Adrenal gland (tissue), 12 donors: ENCODE data around the gene KIF22. TPM values are rescaled to one million over a fixed set of nuclear protein-coding genes. Genes with fewer than 3 reads are reported as not detected.
A peak's percentile ranks its signal among the peaks of the same experiment; 100 is the strongest.
"Not testable (repeated sequence)": the region's sequence is repeated elsewhere in the genome, so short reads cannot be mapped to it uniquely, and the experiment has no call there.

ENCODE experiments used
- DNase-seq, 7 donors: peaks; one replicate each; pipeline ENCODE4 v3.0.0-alpha.2; 2019 to 2020
- H3K27ac ChIP-seq, 5 donors: fragments of 200-600 bp; sonication (generic) in 4 of 5; 1 replicate in 3 of 5; 2 replicates in 2 of 5; pipeline versions ENCODE4 v1.5.1 to v1.8.0; 2016 to 2020; ENCODE audit warnings: mild to moderate bottlenecking in 1 of 5
- H3K27me3 ChIP-seq: fragments of 200-600 bp; 2 replicates; pipeline ENCODE4 v1.8.0; 2021
- H3K36me3 ChIP-seq, 2 donors: fragments of 200-600 bp; replicated peaks in 1 of 2; 1 replicate in 1 of 2; 2 replicates in 1 of 2; pipeline versions ENCODE4 v1.5.1 to v1.8.0; 2018 to 2022
- H3K4me1 ChIP-seq, 2 donors: fragments of 200-600 bp; replicated peaks in 1 of 2; 1 replicate in 1 of 2; 2 replicates in 1 of 2; pipeline versions ENCODE4 v1.5.1 to v1.8.0; 2018 to 2021
- H3K4me3 ChIP-seq, 4 donors: fragments of 200-600 bp; sonication (generic) in 3 of 4; one replicate each; pipeline ENCODE4 v1.5.1; 2016 to 2018
- H3K9me3 ChIP-seq, 3 donors: fragments of 200-600 bp; sonication (generic) in 1 of 3; replicated peaks in 1 of 3; 1 replicate in 2 of 3; 2 replicates in 1 of 3; pipeline versions ENCODE4 v1.5.1 to v1.8.0; 2016 to 2021
- POLR2A ChIP-seq, 2 donors: fragments of 450-650 bp; IDR thresholded peaks; one replicate each; pipeline ENCODE4 v1.6.1; 2017; ENCODE audit warnings: antibody characterized with exemption in 2 of 2, mild to moderate bottlenecking in 2 of 2, moderate library complexity in 1 of 2
- WGBS, 4 donors: extraction: QIAGEN DNeasy Blood & Tissue Kit in 2 of 4; methylation state at CpG; one replicate each; pipeline versions ENCODE4 v1.1.5 to v1.1.7; 2013 to 2017; 5-methylcytosine and 5-hydroxymethylcytosine counted together
- intact Hi-C, 2 donors: fragments of 100-400 bp; cut with DNase I; formaldehyde crosslinking; loops; one replicate each; pipeline versions ENCODE4 v1.14.1 to v1.15.0; 2022 to 2023
- polyA plus RNA-seq, 3 donors: library from polyadenylated mRNA; stranded (reverse); fragments of 200-250 nt in 2 of 3; fragments of 350-450 nt in 1 of 3; fragmentation: Illumina TruSeq in 1 of 3; extraction: RNeasy Lipid Tissue Mini Kit (QIAGEN cat#74804) in 1 of 3; gene quantifications; one replicate each; pipeline ENCODE4 v1.2.3, GENCODE V29; 2013 to 2014
- total RNA-seq, 9 donors: library from RNA; depleted of rRNA in 4 of 9; stranded (reverse); fragments of >200 nt in 4 of 9; fragments of 120-200 nt in 1 of 9; fragmentation: NEBNext Ultra II Directional in 1 of 9; extraction: Animal tissue kit (Norgen Biotek cat#: 25700) in 1 of 9; gene quantifications; one replicate each; pipeline versions ENCODE4 v1.1.0 to v1.2.4, GENCODE V29; 2013 to 2023
- TF ChIP-seq, protein P1 (sequence below), 6 experiments: fragments of 450-650 bp in 4 of 6; fragments of 200-600 bp in 2 of 6; sonication (generic) in 1 of 6; IDR thresholded peaks; 1 replicate in 5 of 6; 2 replicates in 1 of 6; pipeline versions ENCODE4 v1.5.1 to v1.8.0; 2016 to 2021; ENCODE audit warnings: antibody characterized with exemption in 6 of 6, mild to moderate bottlenecking in 2 of 6, moderate library complexity in 1 of 6
- donor health status: healthy with polysubstance abuse.
- donor health status: Bipolar disorder and iron deficiency.
- donor health status: DM: yes; HTN: yes; CAD: no.
- donor health status: DM: no; HTN: no; CAD: no.
- donor health status: DM: no; HTN: no; CAD: no.
- donor health status: DM: yes; HTN: yes; CAD: no.

The KIF22 gene
- total and polyA plus RNA-seq, 12 donors: 8.8 to 127 (median 19.7) TPM

DNA sequence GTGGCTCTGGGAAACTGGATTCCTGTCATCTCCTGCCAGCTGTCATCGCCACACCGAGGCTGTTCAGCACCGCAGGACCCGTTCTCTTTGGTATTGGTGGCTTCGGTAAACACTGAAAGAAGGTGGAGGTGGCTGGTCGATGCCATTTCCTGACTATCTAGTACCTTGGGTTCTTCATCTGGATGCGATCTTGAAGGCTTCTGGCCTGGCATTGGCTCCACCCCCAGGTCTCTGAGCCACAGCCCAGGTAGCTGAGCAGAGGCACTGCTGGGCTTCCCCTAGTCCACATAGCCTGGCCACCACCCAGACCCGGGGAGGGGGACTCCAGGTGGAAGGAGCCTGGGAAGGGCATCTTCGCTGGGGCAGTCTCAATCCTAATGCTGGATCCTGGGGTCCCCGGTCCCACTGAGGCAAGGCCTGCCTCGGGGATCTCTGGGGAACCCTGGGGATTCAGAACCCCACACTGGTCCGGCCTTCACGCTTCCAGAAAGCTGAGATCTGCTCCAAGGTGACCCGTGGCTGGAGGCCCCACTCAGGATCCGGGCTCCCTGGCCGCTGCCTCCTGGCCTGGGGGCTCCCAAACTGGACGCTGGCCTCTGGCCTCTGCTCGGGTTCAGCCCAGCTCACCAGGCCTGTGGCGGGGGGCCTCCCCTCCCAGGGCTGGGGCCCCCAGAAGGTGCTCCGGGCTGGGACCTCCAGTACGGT, 46.6 kb upstream of the KIF22 start:
- 73 to 84% (median 83%) methylated on average over 8 to 21 of the region's 21 CpGs for WGBS, 4 donors
- intact Hi-C loops: no loop called here
- Histone ChIP-seq H3K27me3 (no peaks in the 10 kb centered on the region), H3K4me1 (no peaks in the 10 kb centered on the region), H3K27ac (no peak overlapping the region), H3K4me3 (no peak overlapping the region), H3K9me3 (no peaks in the 10 kb centered on the region), H3K36me3 (no peaks in the 10 kb centered on the region)
- no peak for DNase-seq
- TF ChIP-seq, protein P1, sequence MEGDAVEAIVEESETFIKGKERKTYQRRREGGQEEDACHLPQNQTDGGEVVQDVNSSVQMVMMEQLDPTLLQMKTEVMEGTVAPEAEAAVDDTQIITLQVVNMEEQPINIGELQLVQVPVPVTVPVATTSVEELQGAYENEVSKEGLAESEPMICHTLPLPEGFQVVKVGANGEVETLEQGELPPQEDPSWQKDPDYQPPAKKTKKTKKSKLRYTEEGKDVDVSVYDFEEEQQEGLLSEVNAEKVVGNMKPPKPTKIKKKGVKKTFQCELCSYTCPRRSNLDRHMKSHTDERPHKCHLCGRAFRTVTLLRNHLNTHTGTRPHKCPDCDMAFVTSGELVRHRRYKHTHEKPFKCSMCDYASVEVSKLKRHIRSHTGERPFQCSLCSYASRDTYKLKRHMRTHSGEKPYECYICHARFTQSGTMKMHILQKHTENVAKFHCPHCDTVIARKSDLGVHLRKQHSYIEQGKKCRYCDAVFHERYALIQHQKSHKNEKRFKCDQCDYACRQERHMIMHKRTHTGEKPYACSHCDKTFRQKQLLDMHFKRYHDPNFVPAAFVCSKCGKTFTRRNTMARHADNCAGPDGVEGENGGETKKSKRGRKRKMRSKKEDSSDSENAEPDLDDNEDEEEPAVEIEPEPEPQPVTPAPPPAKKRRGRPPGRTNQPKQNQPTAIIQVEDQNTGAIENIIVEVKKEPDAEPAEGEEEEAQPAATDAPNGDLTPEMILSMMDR (IDR thresholded peaks at IDR 0.05): no peak
- no peak for TF ChIP-seq POLR2A (IDR thresholded peaks at IDR 0.05)

DNA sequence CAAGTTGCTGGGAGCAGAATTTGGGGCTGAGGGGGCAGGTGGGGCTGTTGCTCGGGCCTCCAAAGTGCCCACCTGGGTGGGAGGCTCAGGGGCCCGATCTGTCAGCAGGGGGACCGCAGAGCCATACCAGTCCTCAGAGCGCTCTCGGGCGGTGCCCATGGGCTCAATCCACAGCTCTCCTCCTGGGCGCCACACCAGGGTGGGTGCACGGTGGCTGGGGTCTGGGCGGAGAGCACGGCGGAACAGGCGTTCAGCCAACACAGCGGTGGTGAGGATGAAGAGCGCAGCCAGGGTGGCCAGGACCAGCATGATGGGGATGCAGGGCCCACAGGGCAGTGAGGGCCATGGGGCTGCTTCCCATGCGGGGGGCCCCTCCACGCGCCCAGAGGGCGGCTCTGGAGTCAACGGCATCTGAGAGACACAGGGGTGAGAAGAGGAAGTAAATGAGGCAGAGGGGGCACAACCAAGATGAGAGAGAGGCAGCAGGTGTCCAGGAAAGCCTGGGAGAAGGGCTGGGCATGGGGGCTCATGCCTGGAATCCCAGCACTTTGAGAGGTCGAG, 45.9 kb upstream of the KIF22 start:
- intact Hi-C loops: no loop called here

DNA sequence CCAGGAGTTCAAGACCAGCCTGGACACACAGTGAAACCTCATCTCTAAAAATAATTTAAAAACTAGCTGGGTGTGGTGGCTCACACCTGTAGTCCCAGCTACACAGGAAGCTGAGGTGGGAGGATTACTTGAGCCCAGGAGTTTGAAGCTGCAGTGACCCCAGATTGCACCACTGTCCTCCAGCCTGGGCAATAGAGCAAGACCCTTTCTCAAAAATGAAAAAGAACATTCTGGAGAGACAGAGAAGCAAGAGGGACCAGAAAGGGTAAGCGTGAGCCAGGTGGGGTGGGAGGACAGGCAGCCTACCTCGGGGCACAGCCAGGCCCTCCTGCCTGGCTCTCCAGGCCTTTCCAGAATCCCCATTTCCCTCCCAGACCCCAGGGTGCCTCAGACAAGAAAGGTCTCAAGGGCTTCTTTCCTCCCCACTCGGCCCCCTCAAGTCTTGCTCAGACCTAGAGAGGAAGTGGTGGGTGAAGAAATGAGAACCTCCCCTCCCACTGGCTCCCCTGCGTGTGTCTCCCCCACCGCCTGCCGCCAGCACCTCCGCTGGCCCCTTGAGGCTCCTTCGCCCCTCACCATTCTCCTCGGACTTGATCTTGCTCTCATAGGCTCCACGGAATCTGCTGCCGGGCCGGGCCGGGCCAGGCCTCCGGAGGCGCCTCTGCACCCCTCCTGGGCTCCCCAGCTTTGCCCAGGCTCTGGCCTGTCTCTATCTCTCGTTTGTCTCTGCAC, 45.3 kb upstream of the KIF22 start:
- WGBS, 4 donors: 48 to 72% (median 60%) methylated on average over 11 to 16 of the region's 16 CpGs
- Histone ChIP-seq H3K27me3 (no peaks in the 10 kb centered on the region), H3K9me3 (no peaks in the 10 kb centered on the region), H3K4me3 (peak overlapping the region in 1 of 4 donors; percentile 34), H3K27ac (no peak overlapping the region), H3K4me1 (no peaks in the 10 kb centered on the region), H3K36me3 (no peaks in the 10 kb centered on the region)
- intact Hi-C loops: no loop called here
- no peak for DNase-seq
- TF ChIP-seq, protein P1 (IDR thresholded peaks at IDR 0.05): no peak
- TF ChIP-seq POLR2A (IDR thresholded peaks at IDR 0.05): no peak

More for the DNA sequence above, 45.9 kb upstream of the KIF22 start:
- Histone ChIP-seq H3K27ac (no peak overlapping the region), H3K4me3 (no peak overlapping the region), H3K27me3 (no peaks in the 10 kb centered on the region), H3K9me3 (no peaks in the 10 kb centered on the region), H3K4me1 (no peaks in the 10 kb centered on the region), H3K36me3 (no peaks in the 10 kb centered on the region)
- no peak for DNase-seq
- 79 to 92% (median 82%) methylated on average over 16 to 20 of the region's 20 CpGs for WGBS, 4 donors
- TF ChIP-seq, protein P1 (IDR thresholded peaks at IDR 0.05): no peak
- TF ChIP-seq POLR2A (IDR thresholded peaks at IDR 0.05): no peak

DNA sequence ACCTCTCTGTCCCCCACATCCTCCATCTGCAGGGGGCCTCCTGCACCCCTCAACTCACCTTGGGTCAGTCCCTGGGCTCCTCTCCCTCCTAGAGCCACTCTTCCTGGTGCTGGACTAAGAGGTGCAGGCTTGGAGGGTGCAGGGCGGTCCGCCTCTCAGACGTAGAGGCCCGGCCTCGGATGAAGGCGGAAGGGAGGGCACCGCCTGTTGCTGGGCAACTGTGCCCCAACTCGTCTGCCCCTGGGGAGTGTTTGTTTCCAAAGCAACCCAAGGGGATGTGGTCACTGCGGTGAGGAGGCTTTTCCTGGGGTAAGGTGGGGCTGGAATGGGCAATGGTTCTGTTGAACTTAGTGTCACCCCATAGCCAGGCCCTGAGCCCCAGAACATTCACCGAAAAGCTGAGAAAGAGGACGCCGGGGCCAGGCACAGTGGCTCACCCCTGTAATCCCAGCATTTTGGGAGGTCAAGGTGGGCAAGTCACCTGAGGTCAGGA, 44.7 kb upstream of the KIF22 start, which contains the start of gene C16orf54:
TSS of gene C16orf54 (minus strand) at position 138 of the 493 bp plus-strand sequence. CDS start 1,039 bp downstream, outside the sequence.
- Histone ChIP-seq H3K36me3 (no peaks in the 10 kb centered on the region), H3K9me3 (no peaks in the 10 kb centered on the region), H3K4me1 (no peaks in the 10 kb centered on the region), H3K27me3 (no peaks in the 10 kb centered on the region), H3K27ac (no peak within 1 kb of the TSS), H3K4me3 (peak within 1 kb of the TSS in 1 of 4 donors; percentile 34)
- DNase-seq: peak; percentile 22 to 69 (median 34)
- WGBS, 4 donors: 68 to 86% (median 72%) methylated on average over 5 to 12 of the region's 12 CpGs
- intact Hi-C loops: no loop called here
- TF ChIP-seq POLR2A (IDR thresholded peaks at IDR 0.05): no peak
- TF ChIP-seq, protein P1 (IDR thresholded peaks at IDR 0.05): no peak

DNA sequence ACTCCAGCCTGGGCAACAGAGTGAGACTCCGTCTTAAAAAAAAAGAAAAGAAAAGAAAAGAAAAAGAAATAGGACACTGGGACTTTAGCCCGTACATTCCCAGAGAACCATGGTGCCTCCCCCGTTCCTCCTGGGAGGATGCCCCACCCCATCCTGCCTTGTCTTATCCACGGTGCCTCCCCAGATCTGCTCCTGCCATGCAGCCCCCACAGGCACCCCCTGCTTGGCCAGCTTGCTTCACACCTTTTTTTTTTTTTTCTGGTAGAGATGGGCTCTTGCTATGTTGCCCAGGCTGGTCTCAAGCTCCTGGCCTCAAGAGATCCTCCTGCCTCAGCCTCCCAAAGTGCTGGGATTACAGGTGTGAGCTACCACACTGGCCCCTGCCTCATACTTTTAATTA, 44.0 kb upstream of the KIF22 start:
- H3K9me3 ChIP-seq, DNase-seq, H3K4me1 ChIP-seq, H3K4me3 ChIP-seq, H3K27ac ChIP-seq, H3K27me3 ChIP-seq, H3K36me3 ChIP-seq, intact Hi-C loops: not testable (repeated sequence)
- WGBS, 4 donors: 57 to 72% (median 68%) methylated on average over 4 of the region's 4 CpGs
